ENCODE data around the gene HHAT.

The HHAT gene

GRCh38 chr1:210587566-210587965 is 258.9 kb downstream of the HHAT start:
- no peaks in the 10 kb centered on the region for H3K36me3 Mint-ChIP-seq (ENCODE audit: low read depth)
- no peaks in the 10 kb centered on the region for H3K9me3 Mint-ChIP-seq
- no peak overlapping the region for H3K4me3 Mint-ChIP-seq
- H3K27me3 Mint-ChIP-seq (ENCODE audit: low read depth): no peaks in the 10 kb centered on the region
- H3K27ac Mint-ChIP-seq: no peak overlapping the region
- H3K4me1 Mint-ChIP-seq (ENCODE audit: low read depth): no peaks in the 10 kb centered on the region

- Mint-ChIP-seq H3K4me3 (no peak overlapping the region), H3K9me3 (no peaks in the 10 kb centered on the region), H3K4me1 (ENCODE audit: low read depth) (no peaks in the 10 kb centered on the region), H3K27me3 (ENCODE audit: low read depth) (no peaks in the 10 kb centered on the region), H3K27ac (no peak overlapping the region), H3K36me3 (ENCODE audit: low read depth) (no peaks in the 10 kb centered on the region)
These were observed 259.7 kb downstream of the HHAT start for GRCh38 chr1:210588357-210588756.

- Mint-ChIP-seq H3K4me3 (no peak overlapping the region), H3K27ac (no peak overlapping the region), H3K4me1 (ENCODE audit: low read depth) (no peaks in the 10 kb centered on the region), H3K36me3 (ENCODE audit: low read depth) (no peaks in the 10 kb centered on the region), H3K9me3 (no peaks in the 10 kb centered on the region), H3K27me3 (ENCODE audit: low read depth) (no peaks in the 10 kb centered on the region)
These were observed 260.2 kb downstream of the HHAT start for GRCh38 chr1:210588946-210589345.

GRCh38 chr1:210591214-210591613 is 262.5 kb downstream of the HHAT start:
- Mint-ChIP-seq H3K4me3 (no peak overlapping the region), H3K9me3 (peaks cover under 1% of the 10 kb centered on the region), H3K36me3 (ENCODE audit: low read depth) (no peaks in the 10 kb centered on the region), H3K4me1 (ENCODE audit: low read depth) (no peaks in the 10 kb centered on the region), H3K27ac (no peak overlapping the region), H3K27me3 (ENCODE audit: low read depth) (no peaks in the 10 kb centered on the region)

- Mint-ChIP-seq H3K36me3 (ENCODE audit: low read depth) (no peaks in the 10 kb centered on the region), H3K4me3 (no peak overlapping the region), H3K27ac (no peak overlapping the region), H3K4me1 (ENCODE audit: low read depth) (no peaks in the 10 kb centered on the region), H3K27me3 (ENCODE audit: low read depth) (no peaks in the 10 kb centered on the region), H3K9me3 (peaks cover 4% of the 10 kb centered on the region)
These were observed 265.9 kb downstream of the HHAT start for GRCh38 chr1:210594605-210595004.

- Mint-ChIP-seq H3K27me3 (ENCODE audit: low read depth) (no peaks in the 10 kb centered on the region), H3K4me3 (no peak overlapping the region), H3K9me3 (peaks cover 4% of the 10 kb centered on the region), H3K36me3 (ENCODE audit: low read depth) (no peaks in the 10 kb centered on the region), H3K27ac (no peak overlapping the region), H3K4me1 (ENCODE audit: low read depth) (no peaks in the 10 kb centered on the region)
These were observed 267.9 kb downstream of the HHAT start for GRCh38 chr1:210596641-210597040.

- Mint-ChIP-seq H3K36me3 (ENCODE audit: low read depth) (no peaks in the 10 kb centered on the region), H3K4me1 (ENCODE audit: low read depth) (no peaks in the 10 kb centered on the region), H3K27ac (no peak overlapping the region), H3K9me3 (peaks cover 4% of the 10 kb centered on the region), H3K27me3 (ENCODE audit: low read depth) (no peaks in the 10 kb centered on the region), H3K4me3 (no peak overlapping the region)
These were observed 268.9 kb downstream of the HHAT start for GRCh38 chr1:210597555-210598134.

GRCh38 chr1:210598135-210598652 is 269.5 kb downstream of the HHAT start:
- H3K4me3 Mint-ChIP-seq: no peak overlapping the region
- no peaks in the 10 kb centered on the region for H3K4me1 Mint-ChIP-seq (ENCODE audit: low read depth)
- H3K27me3 Mint-ChIP-seq (ENCODE audit: low read depth): no peaks in the 10 kb centered on the region
- no peaks in the 10 kb centered on the region for H3K36me3 Mint-ChIP-seq (ENCODE audit: low read depth)
- H3K9me3 Mint-ChIP-seq: peaks cover 4% of the 10 kb centered on the region
- H3K27ac Mint-ChIP-seq: no peak overlapping the region

GRCh38 chr1:210600421-210601159 is 271.9 kb downstream of the HHAT start:
- Mint-ChIP-seq H3K9me3 (peaks cover 4% of the 10 kb centered on the region), H3K27me3 (ENCODE audit: low read depth) (no peaks in the 10 kb centered on the region), H3K36me3 (ENCODE audit: low read depth) (no peaks in the 10 kb centered on the region), H3K4me1 (ENCODE audit: low read depth) (no peaks in the 10 kb centered on the region), H3K4me3 (no peak overlapping the region), H3K27ac (no peak overlapping the region)

GRCh38 chr1:210603123-210603522 is 274.4 kb downstream of the HHAT start:
- Mint-ChIP-seq H3K4me1 (ENCODE audit: low read depth) (no peaks in the 10 kb centered on the region), H3K27ac (no peak overlapping the region), H3K36me3 (ENCODE audit: low read depth) (no peaks in the 10 kb centered on the region), H3K27me3 (ENCODE audit: low read depth) (peaks cover 5% of the 10 kb centered on the region), H3K9me3 (no peaks in the 10 kb centered on the region), H3K4me3 (no peak overlapping the region)

- H3K27ac Mint-ChIP-seq: no peak overlapping the region
- H3K36me3 Mint-ChIP-seq (ENCODE audit: low read depth): no peaks in the 10 kb centered on the region
- no peaks in the 10 kb centered on the region for H3K9me3 Mint-ChIP-seq
- H3K4me1 Mint-ChIP-seq (ENCODE audit: low read depth): no peaks in the 10 kb centered on the region
- no peak overlapping the region for H3K4me3 Mint-ChIP-seq
- peaks cover 5% of the 10 kb centered on the region for H3K27me3 Mint-ChIP-seq (ENCODE audit: low read depth)
These were observed 276.4 kb downstream of the HHAT start for GRCh38 chr1:210605099-210605498.

GRCh38 chr1:210607361-210607760 is 278.7 kb downstream of the HHAT start:
- Mint-ChIP-seq H3K9me3 (no peaks in the 10 kb centered on the region), H3K36me3 (ENCODE audit: low read depth) (no peaks in the 10 kb centered on the region), H3K4me1 (ENCODE audit: low read depth) (no peaks in the 10 kb centered on the region), H3K4me3 (no peak overlapping the region), H3K27ac (no peak overlapping the region), H3K27me3 (ENCODE audit: low read depth) (peaks cover 5% of the 10 kb centered on the region)

- Mint-ChIP-seq H3K36me3 (ENCODE audit: low read depth) (no peaks in the 10 kb centered on the region), H3K9me3 (peaks cover 4% of the 10 kb centered on the region), H3K27me3 (ENCODE audit: low read depth) (peaks cover 5% of the 10 kb centered on the region), H3K4me3 (no peak overlapping the region), H3K27ac (no peak overlapping the region), H3K4me1 (ENCODE audit: low read depth) (no peaks in the 10 kb centered on the region)
These were observed 280.1 kb downstream of the HHAT start for GRCh38 chr1:210608767-210609166.

GRCh38 chr1:210616356-210616755 is 287.7 kb downstream of the HHAT start:
- Mint-ChIP-seq H3K9me3 (peaks cover 4% of the 10 kb centered on the region), H3K36me3 (ENCODE audit: low read depth) (no peaks in the 10 kb centered on the region), H3K27ac (no peak overlapping the region)

GRCh38 chr1:210617293-210617692 is 288.6 kb downstream of the HHAT start:
- no peaks in the 10 kb centered on the region for H3K27me3 Mint-ChIP-seq (ENCODE audit: low read depth)
- H3K27ac Mint-ChIP-seq: no peak overlapping the region
- H3K36me3 Mint-ChIP-seq (ENCODE audit: low read depth): no peaks in the 10 kb centered on the region
- H3K9me3 Mint-ChIP-seq: peaks cover 4% of the 10 kb centered on the region
- H3K4me1 Mint-ChIP-seq (ENCODE audit: low read depth): no peaks in the 10 kb centered on the region
- H3K4me3 Mint-ChIP-seq: no peak overlapping the region

More at GRCh38 chr1:210616356-210616755, 287.7 kb downstream of the HHAT start:
- H3K4me1 Mint-ChIP-seq (ENCODE audit: low read depth): no peaks in the 10 kb centered on the region
- H3K4me3 Mint-ChIP-seq: no peak overlapping the region
- no peaks in the 10 kb centered on the region for H3K27me3 Mint-ChIP-seq (ENCODE audit: low read depth)
